Calu3 (cell line): ENCODE measurements around the gene TROAP. TPM values are rescaled to one million over a fixed set of nuclear protein-coding genes. Genes with fewer than 3 reads are reported as not detected.
A peak's percentile ranks its signal among the peaks of the same experiment; 100 is the strongest.

ENCODE experiments used
- BruUV-seq: library from RNA; stranded (reverse); fragments of 400-500 nt; replicated peaks from 2 replicates; lab custom pipeline; 2021; lab: Mats Ljungman, UMichigan
- CTCF ChIA-PET: fragments of 300-600 bp; sonication (Branson Sonifier 250); formaldehyde crosslinking; loops from one replicate; lab custom pipeline; 2022; ENCODE audit warnings: antibody characterized with exemption; lab: Charles Lee
- DNase-seq: peaks from one replicate; pipeline ENCODE4 v3.0.0; 2022
- H3K27ac Mint-ChIP-seq: one replicate; pipeline ENCODE4 v1.8.0; 2022; ENCODE audit warnings: mixed read lengths; ENCODE audit not compliant: unreplicated experiment
- H3K27me3 Mint-ChIP-seq: one replicate; pipeline ENCODE4 v1.8.0; 2022; ENCODE audit warnings: mixed read lengths; ENCODE audit not compliant: unreplicated experiment
- H3K36me3 Mint-ChIP-seq: one replicate; pipeline ENCODE4 v1.8.0; 2022; ENCODE audit warnings: mild to moderate bottlenecking, moderate library complexity, mixed read lengths; ENCODE audit not compliant: insufficient read depth, unreplicated experiment
- H3K4me1 Mint-ChIP-seq: one replicate; pipeline ENCODE4 v1.8.0; 2022; ENCODE audit warnings: mild to moderate bottlenecking, low read depth, mixed read lengths; ENCODE audit not compliant: unreplicated experiment
- H3K4me3 Mint-ChIP-seq: one replicate; pipeline ENCODE4 v1.8.0; 2022; ENCODE audit warnings: mild to moderate bottlenecking, low read depth, moderate library complexity, mixed read lengths; ENCODE audit not compliant: unreplicated experiment
- H3K9me3 Mint-ChIP-seq: one replicate; pipeline ENCODE4 v1.8.0; 2022; ENCODE audit warnings: low read depth, mixed read lengths; ENCODE audit not compliant: unreplicated experiment
- CTCF ChIP-seq: fragments of 200-600 bp; IDR thresholded peaks from one replicate; pipeline ENCODE4 v1.8.0; 2022; ENCODE audit warnings: antibody characterized with exemption; ENCODE audit not compliant: unreplicated experiment
- intact Hi-C: fragments of 100-400 bp; cut with micrococcal nuclease; formaldehyde crosslinking; loops from one replicate; pipeline ENCODE4 v1.10.0; 2022; ENCODE audit not compliant: unreplicated experiment
- total RNA-seq: library from RNA; stranded (reverse); gene quantifications from 2 replicates; pipeline ENCODE4 v1.2.3, GENCODE V29; 2022

Gene TROAP
- total RNA-seq, 1 experiment from 2014 or later, result 49.8 TPM

- DNase-seq, result no peak
- CTCF ChIA-PET, result interaction anchor here (0.6 to 1.8 kb wide), 3 partner anchors 72 to 248 kb away, joined by 3 to 7 read pairs (median 4); no protein-coding TSS in a partner anchor
- H3K27me3 Mint-ChIP-seq, result no peaks in the 10 kb centered on the region
- TF ChIP-seq CTCF, result no peak
- intact Hi-C loops, result no loop called here
- no peaks in the 10 kb centered on the region for H3K9me3 Mint-ChIP-seq
- peaks cover 22% of the 10 kb centered on the region for H3K4me1 Mint-ChIP-seq
- no peak overlapping the region for H3K27ac Mint-ChIP-seq
- H3K4me3 Mint-ChIP-seq, result no peak overlapping the region
- H3K36me3 Mint-ChIP-seq, result no peaks in the 10 kb centered on the region
- BruUV-seq, result no TSS peak
These were observed 36.6 kb downstream of the TROAP start for GRCh38 chr12:49359671-49360070.

- BruUV-seq, result no TSS peak
- intact Hi-C loops, result no loop called here
- H3K4me1 Mint-ChIP-seq, result peaks cover 22% of the 10 kb centered on the region
- no peak for DNase-seq
- TF ChIP-seq CTCF, result no peak
- H3K9me3 Mint-ChIP-seq, result no peaks in the 10 kb centered on the region
- no peaks in the 10 kb centered on the region for H3K27me3 Mint-ChIP-seq
- H3K36me3 Mint-ChIP-seq, result peaks cover 11% of the 10 kb centered on the region
- H3K4me3 Mint-ChIP-seq, result no peak overlapping the region
- H3K27ac Mint-ChIP-seq, result no peak overlapping the region
- CTCF ChIA-PET, result no interaction called here
These were observed 39.0 kb downstream of the TROAP start for GRCh38 chr12:49362077-49362476.

GRCh38 chr12:49364989-49365388 lies 41.9 kb downstream of the TROAP start:
- intact Hi-C loops, result no loop called here
- Mint-ChIP-seq H3K27me3 (no peaks in the 10 kb centered on the region), H3K4me3 (no peak overlapping the region), H3K4me1 (no peaks in the 10 kb centered on the region), H3K27ac (no peak overlapping the region), H3K36me3 (peaks cover 24% of the 10 kb centered on the region), H3K9me3 (no peaks in the 10 kb centered on the region)
- CTCF ChIA-PET, result no interaction called here
- no TSS peak for BruUV-seq
- no peak for TF ChIP-seq CTCF
- no peak for DNase-seq

- no TSS peak for BruUV-seq
- Mint-ChIP-seq H3K36me3 (peaks cover 24% of the 10 kb centered on the region), H3K4me3 (peak overlapping the region; percentile 80), H3K9me3 (no peaks in the 10 kb centered on the region), H3K4me1 (no peaks in the 10 kb centered on the region), H3K27ac (no peak overlapping the region), H3K27me3 (no peaks in the 10 kb centered on the region)
- intact Hi-C loops, result no loop called here
- TF ChIP-seq CTCF, result no peak
- CTCF ChIA-PET, result no interaction called here
- DNase-seq, result no peak
These were observed 42.5 kb downstream of the TROAP start for GRCh38 chr12:49365542-49365941.
